ENCODE data around the gene NSUN4.

The NSUN4 gene

GRCh38 chr1:46408356-46409062 is 67.9 kb downstream of the NSUN4 start:
- no peak for DNase-seq

GRCh38 chr1:46409063-46409372 is 68.4 kb downstream of the NSUN4 start:
- no peak for DNase-seq

- no peak for DNase-seq
Measured at GRCh38 chr1:46410156-46411009, 69.8 kb downstream of the NSUN4 start.

- DNase-seq: no peak
Measured at GRCh38 chr1:46411010-46411405, 70.4 kb downstream of the NSUN4 start.
